Parathyroid adenoma (tissue), 2 donors: ENCODE measurements around the gene CAPN7.

Experiments
- H2AFZ ChIP-seq: fragments of 300-600 bp; sonication (generic); one replicate; pipeline ENCODE4 v1.7.0; 2017; ENCODE audit warnings: antibody characterized with exemption, mild to moderate bottlenecking
- H3K27ac ChIP-seq: fragments of 300-600 bp; sonication (generic); one replicate; pipeline ENCODE4 v1.7.0; 2017
- H3K27me3 ChIP-seq: fragments of 300-600 bp; sonication (generic); one replicate; pipeline ENCODE4 v1.7.0; 2017; ENCODE audit warnings: low read length; ENCODE audit not compliant: control insufficient read depth, insufficient read depth
- H3K36me3 ChIP-seq: fragments of 300-600 bp; sonication (generic); one replicate; pipeline ENCODE4 v1.7.0; 2017; ENCODE audit warnings: low read length; ENCODE audit not compliant: control insufficient read depth, insufficient read depth
- H3K4me1 ChIP-seq: fragments of 300-600 bp; sonication (generic); one replicate; pipeline ENCODE4 v1.7.0; 2017; ENCODE audit warnings: control low read depth
- H3K4me2 ChIP-seq: fragments of 300-600 bp; sonication (generic); one replicate; pipeline ENCODE4 v1.7.0; 2017; ENCODE audit warnings: low read length
- H3K4me3 ChIP-seq: fragments of 300-600 bp; sonication (generic); one replicate; pipeline ENCODE4 v1.7.0; 2017; ENCODE audit warnings: low read depth, low read length
- H3K79me2 ChIP-seq: fragments of 300-600 bp; sonication (generic); one replicate; pipeline ENCODE4 v1.7.0; 2017; ENCODE audit warnings: control low read depth
- H3K9ac ChIP-seq: fragments of 300-600 bp; sonication (generic); one replicate; pipeline ENCODE4 v1.7.0; 2017; ENCODE audit warnings: mild to moderate bottlenecking
- H3K9me3 ChIP-seq: fragments of 300-600 bp; sonication (generic); one replicate; pipeline ENCODE4 v1.7.0; 2017; ENCODE audit warnings: low read length; ENCODE audit not compliant: control insufficient read depth
- TF ChIP-seq, protein P1 (sequence below): fragments of 300-600 bp; sonication (generic); IDR thresholded peaks from one replicate; pipeline ENCODE4 v1.7.0; 2017; ENCODE audit warnings: antibody characterized with exemption, mild to moderate bottlenecking
- donor health status: primary hyperparathyroidism.

The CAPN7 gene

DNA sequence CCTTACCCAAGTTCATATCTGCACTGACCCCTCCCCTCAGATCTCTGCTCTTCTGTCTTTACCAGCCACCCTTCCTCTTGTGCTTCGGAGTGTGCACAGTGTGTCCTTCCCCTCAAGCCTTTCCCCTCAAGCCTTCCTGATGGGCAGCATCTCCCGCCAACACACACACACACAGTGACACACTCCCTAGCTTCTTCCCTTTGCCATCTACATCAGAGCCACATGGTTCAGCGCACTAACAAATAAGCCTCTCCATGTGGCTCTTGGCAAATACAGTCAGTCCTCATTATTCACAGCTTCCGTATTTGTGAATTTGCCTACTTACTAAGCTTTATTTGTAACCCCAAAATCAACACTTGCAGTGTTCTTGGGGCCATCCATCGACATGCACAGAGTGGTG is 88.9 kb downstream of the CAPN7 start:
- Histone ChIP-seq H3K4me3 (no peak overlapping the region), H3K9me3 (no peaks in the 10 kb centered on the region), H3K4me2 (no peak overlapping the region), H3K9ac (no peak overlapping the region), H3K79me2 (peaks cover 55% of the 10 kb centered on the region), H3K27ac (peak overlapping the region; percentile 26), H2AFZ (no peak overlapping the region), H3K36me3 (no peaks in the 10 kb centered on the region), H3K4me1 (peaks cover 31% of the 10 kb centered on the region), H3K27me3 (no peaks in the 10 kb centered on the region)
- TF ChIP-seq, protein P1, sequence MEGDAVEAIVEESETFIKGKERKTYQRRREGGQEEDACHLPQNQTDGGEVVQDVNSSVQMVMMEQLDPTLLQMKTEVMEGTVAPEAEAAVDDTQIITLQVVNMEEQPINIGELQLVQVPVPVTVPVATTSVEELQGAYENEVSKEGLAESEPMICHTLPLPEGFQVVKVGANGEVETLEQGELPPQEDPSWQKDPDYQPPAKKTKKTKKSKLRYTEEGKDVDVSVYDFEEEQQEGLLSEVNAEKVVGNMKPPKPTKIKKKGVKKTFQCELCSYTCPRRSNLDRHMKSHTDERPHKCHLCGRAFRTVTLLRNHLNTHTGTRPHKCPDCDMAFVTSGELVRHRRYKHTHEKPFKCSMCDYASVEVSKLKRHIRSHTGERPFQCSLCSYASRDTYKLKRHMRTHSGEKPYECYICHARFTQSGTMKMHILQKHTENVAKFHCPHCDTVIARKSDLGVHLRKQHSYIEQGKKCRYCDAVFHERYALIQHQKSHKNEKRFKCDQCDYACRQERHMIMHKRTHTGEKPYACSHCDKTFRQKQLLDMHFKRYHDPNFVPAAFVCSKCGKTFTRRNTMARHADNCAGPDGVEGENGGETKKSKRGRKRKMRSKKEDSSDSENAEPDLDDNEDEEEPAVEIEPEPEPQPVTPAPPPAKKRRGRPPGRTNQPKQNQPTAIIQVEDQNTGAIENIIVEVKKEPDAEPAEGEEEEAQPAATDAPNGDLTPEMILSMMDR = no peak

DNA sequence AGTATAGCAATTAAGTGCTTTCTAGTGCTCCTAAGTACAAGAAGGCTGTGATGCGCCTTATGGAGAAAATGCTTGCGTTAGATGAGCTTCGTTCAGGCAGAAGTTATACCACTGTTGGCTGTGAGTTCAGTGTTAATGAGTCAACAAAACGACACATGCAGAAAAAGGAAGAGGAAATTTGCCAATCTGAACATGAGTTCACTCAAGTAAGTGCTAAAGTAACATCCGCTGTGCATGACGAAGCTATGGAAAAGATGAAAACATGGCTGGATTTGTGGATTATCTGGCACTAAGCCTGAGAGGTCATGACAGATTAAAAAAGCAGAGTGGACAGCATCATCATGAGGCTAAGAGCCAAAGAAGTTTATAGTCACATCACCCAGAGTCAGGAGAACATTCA is 89.5 kb downstream of the CAPN7 start:
- H3K36me3 ChIP-seq = no peaks in the 10 kb centered on the region
- no peak overlapping the region for H3K4me2 ChIP-seq
- no peak overlapping the region for H3K4me3 ChIP-seq
- H3K79me2 ChIP-seq = peaks cover 55% of the 10 kb centered on the region
- no peaks in the 10 kb centered on the region for H3K9me3 ChIP-seq
- no peaks in the 10 kb centered on the region for H3K27me3 ChIP-seq
- H3K9ac ChIP-seq = no peak overlapping the region
- no peak overlapping the region for H2AFZ ChIP-seq
- peaks cover 31% of the 10 kb centered on the region for H3K4me1 ChIP-seq
- TF ChIP-seq, protein P1 = no peak
- peak overlapping the region; percentile 26 for H3K27ac ChIP-seq

DNA sequence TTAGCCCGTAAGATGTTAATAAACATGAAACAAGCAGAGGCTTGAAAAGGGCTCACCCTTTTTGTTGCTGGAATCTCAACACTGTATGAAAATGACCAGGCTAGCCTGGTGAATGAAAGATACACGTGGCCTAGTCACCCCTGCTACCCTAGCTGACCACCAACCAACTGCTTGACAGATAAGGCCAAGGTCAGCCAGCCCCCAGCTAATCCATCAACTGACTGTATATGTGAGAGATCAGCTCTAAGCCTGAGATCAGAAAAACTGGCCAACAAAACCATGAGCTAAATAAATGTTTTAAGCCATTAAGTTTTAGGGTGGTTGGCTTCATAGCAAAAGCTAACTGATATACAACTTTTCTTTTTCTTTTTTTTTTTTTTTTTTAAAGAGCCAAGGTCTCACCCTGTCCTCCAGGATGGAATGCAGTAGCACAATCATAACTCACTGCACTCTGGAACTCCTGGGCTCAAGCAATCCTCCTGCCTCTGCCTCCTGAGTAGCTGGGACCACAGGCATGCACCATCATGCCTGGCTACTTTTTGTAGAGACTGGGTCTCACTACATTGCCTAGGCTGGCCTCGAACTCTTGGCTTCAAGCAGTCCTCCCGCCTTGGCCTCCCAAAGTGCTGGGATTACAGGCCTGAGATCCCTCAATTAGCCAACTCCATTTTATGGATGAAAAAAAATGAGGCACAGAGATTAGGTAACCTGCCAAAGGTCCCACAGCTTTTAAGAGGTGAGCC is 91.7 kb downstream of the CAPN7 start:
- no peak overlapping the region for H2AFZ ChIP-seq
- H3K79me2 ChIP-seq = peaks cover 59% of the 10 kb centered on the region
- no peak overlapping the region for H3K4me2 ChIP-seq
- no peak overlapping the region for H3K27ac ChIP-seq
- no peaks in the 10 kb centered on the region for H3K27me3 ChIP-seq
- no peak overlapping the region for H3K9ac ChIP-seq
- no peaks in the 10 kb centered on the region for H3K9me3 ChIP-seq
- H3K4me1 ChIP-seq = peaks cover 17% of the 10 kb centered on the region
- TF ChIP-seq, protein P1 = no peak
- H3K36me3 ChIP-seq = no peaks in the 10 kb centered on the region
- H3K4me3 ChIP-seq = no peak overlapping the region

DNA sequence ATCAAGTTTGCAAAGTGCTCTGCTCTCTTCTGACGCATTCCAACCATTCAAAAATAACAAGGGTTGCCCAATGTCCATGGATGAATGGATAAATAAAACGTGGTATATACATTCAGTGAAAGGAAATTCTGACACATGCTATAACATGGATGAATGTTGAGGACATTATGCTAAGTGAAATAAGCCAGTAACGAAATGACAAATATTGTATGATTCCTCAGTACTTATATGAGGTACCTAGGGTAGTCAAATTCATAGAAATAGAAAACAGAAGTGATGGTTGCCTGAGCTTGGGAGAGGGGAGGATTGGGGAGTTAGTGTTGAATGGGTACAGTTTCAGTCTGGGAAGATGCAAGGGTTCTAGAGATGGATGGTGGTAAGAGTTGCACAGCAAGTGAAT is 92.5 kb downstream of the CAPN7 start:
- Histone ChIP-seq H3K9ac (no peak overlapping the region), H3K4me3 (no peak overlapping the region), H3K9me3 (no peaks in the 10 kb centered on the region), H3K79me2 (peaks cover 64% of the 10 kb centered on the region), H3K27ac (no peak overlapping the region), H3K4me2 (no peak overlapping the region), H3K4me1 (peaks cover 10% of the 10 kb centered on the region), H2AFZ (no peak overlapping the region), H3K27me3 (no peaks in the 10 kb centered on the region), H3K36me3 (no peaks in the 10 kb centered on the region)
- TF ChIP-seq, protein P1 = no peak

DNA sequence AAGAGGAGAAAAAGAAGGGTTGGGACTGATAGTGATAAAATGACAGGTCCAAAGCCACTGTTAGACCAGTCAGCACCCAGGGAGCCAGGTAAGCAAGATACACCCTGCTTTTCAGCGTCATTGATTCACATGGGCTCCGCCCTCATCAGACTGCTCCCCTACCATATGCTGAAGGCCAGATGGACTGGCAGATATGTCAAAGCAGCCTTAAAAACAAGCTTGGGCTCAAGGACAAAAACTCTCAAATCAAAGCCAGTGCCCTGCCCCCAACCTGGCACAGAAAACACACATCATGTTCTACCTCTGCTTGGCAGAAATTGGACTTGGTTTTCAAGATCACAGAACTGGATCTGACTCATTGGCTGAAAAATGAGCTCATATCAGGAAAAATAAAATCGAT is 93.0 kb downstream of the CAPN7 start:
- H3K27ac ChIP-seq = peak overlapping the region; percentile 8
- H3K36me3 ChIP-seq = no peaks in the 10 kb centered on the region
- peaks cover 69% of the 10 kb centered on the region for H3K79me2 ChIP-seq
- no peaks in the 10 kb centered on the region for H3K9me3 ChIP-seq
- no peak overlapping the region for H3K4me3 ChIP-seq
- no peak overlapping the region for H2AFZ ChIP-seq
- H3K4me2 ChIP-seq = no peak overlapping the region
- no peaks in the 10 kb centered on the region for H3K27me3 ChIP-seq
- TF ChIP-seq, protein P1 = no peak
- peaks cover 9% of the 10 kb centered on the region for H3K4me1 ChIP-seq
- no peak overlapping the region for H3K9ac ChIP-seq
